Caco-2 (cell line): ENCODE measurements around the gene KRT39. TPM values are rescaled to one million over a fixed set of nuclear protein-coding genes. Genes with fewer than 3 reads are reported as not detected.

Source experiments
- BruUV-seq: library from RNA; stranded (reverse); fragments of 400-500 nt; replicated peaks from 2 replicates; lab custom pipeline; 2021; lab: Mats Ljungman, UMichigan
- CTCF ChIA-PET: fragments of 300-600 bp; sonication (Branson Sonifier 250); formaldehyde crosslinking; loops from one replicate; lab custom pipeline; 2022; ENCODE audit warnings: antibody characterized with exemption; lab: Charles Lee
- POLR2A ChIA-PET: fragments of 300-600 bp; sonication (Branson Sonifier 250); formaldehyde crosslinking; loops from one replicate; lab custom pipeline; 2022; ENCODE audit warnings: antibody characterized with exemption; lab: Charles Lee
- DNase-seq, 2 experiments: peaks; one replicate each; pipeline versions ENCODE4 v3.0.0 to v3.0.0-alpha.2; 2020 to 2022
- H3K27me3 ChIP-seq: replicated peaks from 2 replicates; pipeline ENCODE4 v1.6.0; 2011; ENCODE audit warnings: low read length; ENCODE audit not compliant: control insufficient read depth, insufficient read depth
- H3K36me3 ChIP-seq: 2 replicates; pipeline ENCODE4 v1.5.1; 2011; ENCODE audit warnings: low read length; ENCODE audit not compliant: control insufficient read depth, insufficient read depth
- H3K4me1 ChIP-seq: fragments of 250-450 bp; sonication (Bioruptor Pico); 2 replicates; pipeline ENCODE4 v1.5.1; 2020; ENCODE audit warnings: mild to moderate bottlenecking
- H3K4me3 ChIP-seq: 2 replicates; pipeline ENCODE4 v1.5.1; 2011; ENCODE audit warnings: low read depth, mild to moderate bottlenecking, control low read depth, low read length
- H3K9me3 ChIP-seq: fragments of 250-450 bp; sonication (Bioruptor Pico); 2 replicates; pipeline ENCODE4 v1.5.1; 2020; ENCODE audit warnings: mild to moderate bottlenecking, moderate library complexity
- H3K27ac Mint-ChIP-seq: one replicate; pipeline ENCODE4 v1.8.0; 2022; ENCODE audit warnings: mixed read lengths; ENCODE audit not compliant: unreplicated experiment
- H3K27me3 Mint-ChIP-seq: one replicate; pipeline ENCODE4 v1.8.0; 2022; ENCODE audit warnings: mixed read lengths; ENCODE audit not compliant: insufficient read depth, unreplicated experiment
- H3K36me3 Mint-ChIP-seq: one replicate; pipeline ENCODE4 v1.8.0; 2022; ENCODE audit warnings: mild to moderate bottlenecking, mixed read lengths; ENCODE audit not compliant: insufficient read depth, unreplicated experiment
- H3K4me1 Mint-ChIP-seq: one replicate; pipeline ENCODE4 v1.8.0; 2022; ENCODE audit warnings: low read depth, mixed read lengths; ENCODE audit not compliant: unreplicated experiment
- H3K4me3 Mint-ChIP-seq: one replicate; pipeline ENCODE4 v1.8.0; 2022; ENCODE audit warnings: mild to moderate bottlenecking, moderate library complexity, mixed read lengths; ENCODE audit not compliant: unreplicated experiment
- H3K9me3 Mint-ChIP-seq: one replicate; pipeline ENCODE4 v1.8.0; 2022; ENCODE audit warnings: mixed read lengths; ENCODE audit not compliant: unreplicated experiment
- intact Hi-C: fragments of 100-400 bp; cut with micrococcal nuclease; formaldehyde crosslinking; loops from one replicate; pipeline ENCODE4 v1.10.0; 2022; ENCODE audit not compliant: unreplicated experiment
- total RNA-seq: library from RNA; stranded (reverse); gene quantifications from 2 replicates; pipeline ENCODE4 v1.2.3, GENCODE V29; 2022
- TF ChIP-seq, protein P1 (sequence below), 2 experiments: fragments of 200-600 bp in 1 of 2; IDR thresholded peaks; 1 replicate in 1 of 2; 2 replicates in 1 of 2; pipeline versions ENCODE4 v1.5.1 to v1.8.0; 2011 to 2022; ENCODE audit warnings: antibody characterized with exemption in 1 of 2, control low read depth in 1 of 2, inconsistent platforms in 1 of 2, low read depth in 1 of 2, low read length in 1 of 2, mild to moderate bottlenecking in 1 of 2, moderate library complexity in 1 of 2; ENCODE audit not compliant: insufficient read depth in 1 of 2, severe bottlenecking in 1 of 2, unreplicated experiment in 1 of 2

Gene KRT39
- total RNA-seq, 1 experiment from 2014 or later, result not detected

DNA sequence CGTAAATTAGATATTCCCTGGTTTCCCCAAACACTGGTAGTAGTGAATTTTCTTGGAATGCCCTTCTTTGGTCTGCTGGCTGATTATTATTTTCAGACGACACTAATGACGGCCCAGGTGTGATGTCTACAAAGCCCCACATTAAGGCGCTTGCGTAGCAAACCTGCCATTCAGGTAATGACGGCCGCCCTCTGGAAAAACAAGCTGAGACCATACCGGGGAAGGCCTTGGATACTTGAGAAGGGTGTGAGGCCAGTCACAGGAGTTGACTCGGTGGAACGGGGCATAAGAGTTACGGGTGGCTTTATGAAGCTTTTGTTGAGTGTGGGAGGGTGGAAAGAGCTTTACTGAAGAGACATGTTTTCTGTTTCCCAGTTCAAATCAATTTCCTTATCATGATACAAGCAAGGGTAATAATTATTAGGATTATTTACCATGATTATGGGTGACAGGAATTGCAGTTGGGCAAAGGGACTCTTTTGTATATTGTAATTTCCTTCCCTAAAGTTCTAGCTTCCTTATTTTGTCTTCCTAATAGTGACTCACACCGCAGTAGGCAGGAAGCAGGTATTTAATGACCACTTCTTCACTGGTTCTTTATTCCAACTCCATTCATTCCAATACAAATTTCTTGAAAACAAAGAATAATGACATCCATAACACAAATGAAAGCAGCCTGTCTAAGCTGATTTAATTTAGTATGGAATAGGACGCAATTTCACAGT lies 54.1 kb downstream of the KRT39 start:
- no peak for DNase-seq
- Mint-ChIP-seq H3K9me3 (no peaks in the 10 kb centered on the region), H3K27me3 (no peaks in the 10 kb centered on the region), H3K27ac (peak overlapping the region; percentile 87), H3K4me3 (no peak overlapping the region), H3K36me3 (no peaks in the 10 kb centered on the region), H3K4me1 (peaks cover 35% of the 10 kb centered on the region)
- H3K9me3 ChIP-seq, result no peaks in the 10 kb centered on the region
- no peak overlapping the region for H3K4me3 ChIP-seq
- peaks cover 47% of the 10 kb centered on the region for H3K4me1 ChIP-seq
- POLR2A ChIA-PET, result no interaction called here
- TF ChIP-seq, protein P1, sequence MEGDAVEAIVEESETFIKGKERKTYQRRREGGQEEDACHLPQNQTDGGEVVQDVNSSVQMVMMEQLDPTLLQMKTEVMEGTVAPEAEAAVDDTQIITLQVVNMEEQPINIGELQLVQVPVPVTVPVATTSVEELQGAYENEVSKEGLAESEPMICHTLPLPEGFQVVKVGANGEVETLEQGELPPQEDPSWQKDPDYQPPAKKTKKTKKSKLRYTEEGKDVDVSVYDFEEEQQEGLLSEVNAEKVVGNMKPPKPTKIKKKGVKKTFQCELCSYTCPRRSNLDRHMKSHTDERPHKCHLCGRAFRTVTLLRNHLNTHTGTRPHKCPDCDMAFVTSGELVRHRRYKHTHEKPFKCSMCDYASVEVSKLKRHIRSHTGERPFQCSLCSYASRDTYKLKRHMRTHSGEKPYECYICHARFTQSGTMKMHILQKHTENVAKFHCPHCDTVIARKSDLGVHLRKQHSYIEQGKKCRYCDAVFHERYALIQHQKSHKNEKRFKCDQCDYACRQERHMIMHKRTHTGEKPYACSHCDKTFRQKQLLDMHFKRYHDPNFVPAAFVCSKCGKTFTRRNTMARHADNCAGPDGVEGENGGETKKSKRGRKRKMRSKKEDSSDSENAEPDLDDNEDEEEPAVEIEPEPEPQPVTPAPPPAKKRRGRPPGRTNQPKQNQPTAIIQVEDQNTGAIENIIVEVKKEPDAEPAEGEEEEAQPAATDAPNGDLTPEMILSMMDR (IDR thresholded peaks at IDR 0.05; ENCODE audit: insufficient read depth in 1 of 2, low read depth in 1 of 2, low read length in 1 of 2, severe bottlenecking in 1 of 2, unreplicated experiment in 1 of 2), result no peak
- H3K27me3 ChIP-seq, result no peaks in the 10 kb centered on the region
- no TSS peak for BruUV-seq
- intact Hi-C loops, result no loop called here
- H3K36me3 ChIP-seq, result no peaks in the 10 kb centered on the region
- CTCF ChIA-PET, result interaction anchor here (0.9 kb wide), 1 partner anchor 147 kb away, joined by 3 read pairs; no protein-coding TSS in a partner anchor

DNA sequence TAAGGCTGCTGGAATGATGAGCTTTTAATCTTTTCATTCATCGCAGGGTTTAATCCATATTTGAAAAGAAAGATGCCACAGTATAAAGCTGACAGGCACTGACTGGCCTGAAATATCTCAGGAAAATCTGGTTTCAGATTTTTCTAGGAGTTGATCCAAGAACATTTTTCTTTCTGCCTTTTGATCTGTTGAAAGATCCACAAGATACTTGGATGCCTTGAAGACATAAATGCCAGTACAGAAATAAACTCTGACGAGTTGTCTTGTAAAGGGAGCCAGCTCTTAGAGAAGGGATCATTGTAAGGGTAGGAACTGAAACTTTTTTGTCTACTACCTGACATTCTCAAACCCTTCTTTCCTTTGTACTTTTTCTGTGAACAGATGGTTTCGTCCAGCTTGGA lies 56.3 kb downstream of the KRT39 start:
- DNase-seq, result no peak
- no peak overlapping the region for H3K4me3 ChIP-seq
- intact Hi-C loops, result no loop called here
- Mint-ChIP-seq H3K27me3 (no peaks in the 10 kb centered on the region), H3K4me1 (peaks cover 30% of the 10 kb centered on the region), H3K36me3 (peaks cover 5% of the 10 kb centered on the region), H3K27ac (peak overlapping the region; percentile 87), H3K9me3 (no peaks in the 10 kb centered on the region), H3K4me3 (no peak overlapping the region)
- peaks cover 35% of the 10 kb centered on the region for H3K4me1 ChIP-seq
- no peaks in the 10 kb centered on the region for H3K36me3 ChIP-seq
- ChIA-PET CTCF (interaction anchor here (1.0 to 1.2 kb wide), 4 partner anchors 39 to 505 kb away, joined by 3 to 6 read pairs (median 3); partner anchors contain the start of gene KRTAP2-1), POLR2A (interaction anchor here (0.9 kb wide), 1 partner anchor 149 kb away, joined by 4 read pairs; no protein-coding TSS in a partner anchor)
- no peaks in the 10 kb centered on the region for H3K27me3 ChIP-seq
- no peaks in the 10 kb centered on the region for H3K9me3 ChIP-seq
- BruUV-seq, result no TSS peak
- TF ChIP-seq, protein P1 (IDR thresholded peaks at IDR 0.05; ENCODE audit: insufficient read depth in 1 of 2, low read depth in 1 of 2, low read length in 1 of 2, severe bottlenecking in 1 of 2, unreplicated experiment in 1 of 2), result no peak

DNA sequence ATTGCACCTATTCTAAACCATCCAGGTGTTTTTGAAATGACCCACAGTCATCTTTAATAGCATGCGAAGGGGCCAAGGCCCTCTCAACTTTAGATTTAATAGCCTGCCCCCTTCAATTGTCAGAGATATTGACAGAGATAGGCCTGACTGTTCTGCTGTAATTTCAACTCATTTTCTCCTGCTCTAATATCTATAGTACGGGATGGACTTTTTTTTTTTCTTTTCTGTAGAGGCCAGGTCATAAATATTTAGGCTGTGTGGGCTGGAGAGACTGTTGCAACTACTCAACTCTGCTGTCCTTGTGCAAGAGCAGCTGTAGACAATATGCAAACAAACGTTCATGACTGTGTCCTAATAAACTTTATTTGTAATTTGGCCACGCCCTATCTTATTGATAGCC lies 57.0 kb downstream of the KRT39 start:
- H3K36me3 Mint-ChIP-seq, result peaks cover 5% of the 10 kb centered on the region
- no peaks in the 10 kb centered on the region for H3K9me3 ChIP-seq
- peak overlapping the region; percentile 87 for H3K27ac Mint-ChIP-seq
- H3K36me3 ChIP-seq, result no peaks in the 10 kb centered on the region
- no peaks in the 10 kb centered on the region for H3K27me3 Mint-ChIP-seq
- H3K4me3 Mint-ChIP-seq, result no peak overlapping the region
- H3K4me1 ChIP-seq, result peaks cover 30% of the 10 kb centered on the region
- intact Hi-C loops, result loop anchor here (1.0 to 5.0 kb wide), 10 partner anchors 48 to 739 kb away; partner anchors contain the start of gene KRTAP3-1
- BruUV-seq, result no TSS peak
- TF ChIP-seq, protein P1 (IDR thresholded peaks at IDR 0.05; ENCODE audit: insufficient read depth in 1 of 2, low read depth in 1 of 2, low read length in 1 of 2, severe bottlenecking in 1 of 2, unreplicated experiment in 1 of 2), result no peak
- H3K27me3 ChIP-seq, result no peaks in the 10 kb centered on the region
- no peak overlapping the region for H3K4me3 ChIP-seq
- ChIA-PET CTCF (interaction anchor here (1.0 to 1.2 kb wide), 4 partner anchors 40 to 506 kb away, joined by 3 to 6 read pairs (median 3); partner anchors contain the start of gene KRTAP2-1), POLR2A (interaction anchor here (0.6 to 0.9 kb wide), 2 partner anchors 137 to 149 kb away, joined by 3 to 4 read pairs; partner anchors contain the start of gene KRTAP2-1)
- peaks cover 32% of the 10 kb centered on the region for H3K4me1 Mint-ChIP-seq
- DNase-seq, result peak in 1 of 2 experiments; percentile 54
- no peaks in the 10 kb centered on the region for H3K9me3 Mint-ChIP-seq
